GM12801 (cell line): Measurements from ENCODE around the gene GNAZ.

Experiments used
- TF ChIP-seq, protein P1 (sequence below): IDR thresholded peaks from one replicate; pipeline ENCODE4 v1.5.1; 2011; ENCODE audit warnings: control low read depth; ENCODE audit not compliant: insufficient read length; ENCODE audit errors: extremely low read depth

The GNAZ gene

GRCh38 chr22:23090457-23090835 lies 20.1 kb downstream of the GNAZ start:
- TF ChIP-seq, protein P1, sequence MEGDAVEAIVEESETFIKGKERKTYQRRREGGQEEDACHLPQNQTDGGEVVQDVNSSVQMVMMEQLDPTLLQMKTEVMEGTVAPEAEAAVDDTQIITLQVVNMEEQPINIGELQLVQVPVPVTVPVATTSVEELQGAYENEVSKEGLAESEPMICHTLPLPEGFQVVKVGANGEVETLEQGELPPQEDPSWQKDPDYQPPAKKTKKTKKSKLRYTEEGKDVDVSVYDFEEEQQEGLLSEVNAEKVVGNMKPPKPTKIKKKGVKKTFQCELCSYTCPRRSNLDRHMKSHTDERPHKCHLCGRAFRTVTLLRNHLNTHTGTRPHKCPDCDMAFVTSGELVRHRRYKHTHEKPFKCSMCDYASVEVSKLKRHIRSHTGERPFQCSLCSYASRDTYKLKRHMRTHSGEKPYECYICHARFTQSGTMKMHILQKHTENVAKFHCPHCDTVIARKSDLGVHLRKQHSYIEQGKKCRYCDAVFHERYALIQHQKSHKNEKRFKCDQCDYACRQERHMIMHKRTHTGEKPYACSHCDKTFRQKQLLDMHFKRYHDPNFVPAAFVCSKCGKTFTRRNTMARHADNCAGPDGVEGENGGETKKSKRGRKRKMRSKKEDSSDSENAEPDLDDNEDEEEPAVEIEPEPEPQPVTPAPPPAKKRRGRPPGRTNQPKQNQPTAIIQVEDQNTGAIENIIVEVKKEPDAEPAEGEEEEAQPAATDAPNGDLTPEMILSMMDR: no peak

DNA sequence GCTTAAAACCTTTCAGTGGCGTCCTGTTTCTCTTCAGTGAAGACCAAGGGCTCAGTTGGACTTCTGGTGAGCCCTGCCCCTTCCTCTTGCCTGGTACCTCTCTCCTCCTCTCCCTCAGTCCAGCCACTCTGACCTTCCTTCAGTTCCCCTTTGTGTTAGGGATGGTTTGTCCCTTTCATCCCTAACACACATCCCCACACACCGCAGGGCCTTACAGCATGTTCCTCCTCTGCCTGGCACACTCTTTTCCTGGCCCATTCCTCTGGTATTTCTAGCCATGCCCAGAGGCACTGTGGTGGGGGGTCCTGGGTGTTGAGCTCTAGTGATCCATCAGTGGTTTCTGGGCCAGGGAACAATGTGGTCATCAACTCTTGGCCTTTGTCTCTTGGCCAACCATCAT lies 21.4 kb downstream of the GNAZ start:
- TF ChIP-seq, protein P1: no peak

- TF ChIP-seq, protein P1: no peak
Measured at GRCh38 chr22:23092217-23092955, 22.1 kb downstream of the GNAZ start.

DNA sequence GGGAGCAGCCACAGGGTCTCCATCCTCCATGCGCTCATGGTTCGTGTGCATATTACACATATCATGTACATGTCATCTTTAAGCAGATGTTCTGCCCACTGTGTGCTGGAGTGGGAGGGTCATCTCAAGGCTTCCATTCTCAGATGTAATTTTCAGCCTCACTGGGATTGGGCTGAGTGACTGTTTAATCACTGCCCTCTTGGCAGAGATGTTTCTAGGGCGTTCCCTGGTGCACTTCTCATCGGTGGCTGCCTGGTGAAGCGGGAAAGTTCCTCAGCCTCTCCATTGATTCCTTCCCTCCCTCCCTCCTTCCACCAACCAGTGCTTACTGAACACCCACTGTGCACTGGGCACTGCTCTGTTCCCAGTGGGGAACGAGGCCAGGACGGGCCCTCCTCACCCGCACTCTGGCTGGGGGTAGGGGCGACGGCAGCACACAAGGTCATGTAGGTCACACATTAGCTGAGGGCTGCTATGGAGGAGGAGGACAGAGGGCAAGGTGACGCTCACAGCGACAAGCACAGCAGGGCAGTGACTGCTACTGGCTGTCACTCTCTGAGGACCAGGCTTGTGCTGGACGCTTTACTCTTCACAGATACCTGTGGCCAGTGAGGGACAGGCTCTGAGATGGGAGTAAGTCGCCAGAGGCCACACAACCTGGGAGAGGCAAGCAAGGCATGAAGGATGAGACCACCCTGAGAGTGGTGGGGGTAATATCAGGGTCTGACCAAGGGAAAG lies 22.9 kb downstream of the GNAZ start:
- TF ChIP-seq, protein P1: no peak

GRCh38 chr22:23094260-23094659 lies 23.9 kb downstream of the GNAZ start:
- TF ChIP-seq, protein P1: no peak

GRCh38 chr22:23094695-23095681 lies 24.7 kb downstream of the GNAZ start:
- TF ChIP-seq, protein P1: no peak

- TF ChIP-seq, protein P1: no peak
Measured at GRCh38 chr22:23095733-23096342, 25.5 kb downstream of the GNAZ start.
